ENCODE data around the gene TRAF3IP1. TPM values are rescaled to one million over a fixed set of nuclear protein-coding genes. Genes with fewer than 3 reads are reported as not detected.

The TRAF3IP1 gene
- total and polyA plus RNA-seq, 2 donors (not counting 1 experiment from before 2014, with no cell fraction given), result 1.4 to 15.5 TPM

GRCh38 chr2:238449241-238449640 is 128.9 kb downstream of the TRAF3IP1 start:
- Histone ChIP-seq H3K9me3 (ENCODE audit: control extremely low read depth in 1 of 3, control insufficient read depth in 2 of 3, insufficient read depth in 1 of 3, low read length in 2 of 3) (no peaks in the 10 kb centered on the region), H3K27me3 (replicated peaks in 1 of 4; ENCODE audit: control extremely low read depth in 1 of 4, control insufficient read depth in 3 of 4, insufficient read depth in 4 of 4, low read length in 3 of 4) (no peaks in the 10 kb centered on the region), H3K4me1 (ENCODE audit: control insufficient read depth in 2 of 2, insufficient read depth in 2 of 2, low read length in 2 of 2) (no peaks in the 10 kb centered on the region), H3K4me2 (replicated peaks; ENCODE audit: low read depth, low read length, poor library complexity, severe bottlenecking) (no peak overlapping the region), H3K4me3 (ENCODE audit: control extremely low read depth in 1 of 5, extremely low read depth in 1 of 5, insufficient read depth in 1 of 5, low read depth in 2 of 5, low read length in 4 of 5) (no peak overlapping the region), H2AFZ (ENCODE audit: insufficient read depth, low read depth, low read length, poor library complexity, severe bottlenecking) (no peak overlapping the region), H3K36me3 (replicated peaks in 1 of 2; ENCODE audit: control extremely low read depth in 1 of 2, control insufficient read depth in 1 of 2, extremely low read depth in 1 of 2, insufficient read depth in 2 of 2, low read length in 1 of 2) (peaks cover 4 to 84% of the 10 kb centered on the region in 2 experiments), H3K9ac (ENCODE audit: low read length) (no peak overlapping the region), H4K20me1 (ENCODE audit: control insufficient read depth, insufficient read depth, low read length, poor library complexity, severe bottlenecking) (peaks cover 50% of the 10 kb centered on the region), H3K79me2 (ENCODE audit: control insufficient read depth, insufficient read depth, low read length) (peaks cover 47% of the 10 kb centered on the region), H3K27ac (ENCODE audit: low read length in 2 of 2) (no peak overlapping the region)
- no peak overlapping the region for H3K4me3 Mint-ChIP-seq
- TF ChIP-seq EZH2 (IDR thresholded peaks at IDR 0.05; ENCODE audit: borderline replicate concordance, insufficient read depth, low read depth, low read length, poor library complexity, severe bottlenecking) (no peak), CTCF (IDR thresholded peaks at IDR 0.05) (no peak)
- WGBS (ENCODE audit: insufficient coverage), result 93% methylated on average over 5 of the region's 8 CpGs
- CTCF ChIA-PET, result interaction anchor here (1.7 kb wide), 1 partner anchor 12 kb away, joined by 5 read pairs; no protein-coding TSS in a partner anchor
- H3K27ac Mint-ChIP-seq, result no peak overlapping the region
- intact Hi-C loops (cut with micrococcal nuclease), result no loop called here
- no peaks in the 10 kb centered on the region for H3K4me1 Mint-ChIP-seq
- no peak for DNase-seq
- no peaks in the 10 kb centered on the region for H3K27me3 Mint-ChIP-seq
- peaks cover under 1% of the 10 kb centered on the region for H3K9me3 Mint-ChIP-seq (ENCODE audit: insufficient read depth)
- POLR2A ChIA-PET, result no interaction called here
- ATAC-seq (ENCODE audit: low read depth), result no peak

- ChIA-PET POLR2A (no interaction called here), CTCF (no interaction called here)
- H3K4me3 ChIP-seq (ENCODE audit: control extremely low read depth in 1 of 5, extremely low read depth in 1 of 5, insufficient read depth in 1 of 5, low read depth in 2 of 5, low read length in 4 of 5), result no peak overlapping the region
- Mint-ChIP-seq H3K4me3 (no peak overlapping the region), H3K27ac (no peak overlapping the region), H3K9me3 (ENCODE audit: insufficient read depth) (peaks cover 2% of the 10 kb centered on the region), H3K4me1 (no peaks in the 10 kb centered on the region), H3K27me3 (no peaks in the 10 kb centered on the region)
- H3K4me1 ChIP-seq (ENCODE audit: control insufficient read depth in 2 of 2, insufficient read depth in 2 of 2, low read length in 2 of 2), result no peaks in the 10 kb centered on the region
- peaks cover 0 to 5% (median 0%) of the 10 kb centered on the region in 3 donors for H3K9me3 ChIP-seq (ENCODE audit: control extremely low read depth in 1 of 3, control insufficient read depth in 2 of 3, insufficient read depth in 1 of 3, low read length in 2 of 3)
- H3K4me2 ChIP-seq (replicated peaks; ENCODE audit: low read depth, low read length, poor library complexity, severe bottlenecking), result no peak overlapping the region
- DNase-seq (no peak), ATAC-seq (ENCODE audit: low read depth) (no peak)
- no peak for TF ChIP-seq CTCF (IDR thresholded peaks at IDR 0.05)
- no peak for TF ChIP-seq EZH2 (IDR thresholded peaks at IDR 0.05; ENCODE audit: borderline replicate concordance, insufficient read depth, low read depth, low read length, poor library complexity, severe bottlenecking)
- H3K36me3 ChIP-seq (replicated peaks in 1 of 2; ENCODE audit: control extremely low read depth in 1 of 2, control insufficient read depth in 1 of 2, extremely low read depth in 1 of 2, insufficient read depth in 2 of 2, low read length in 1 of 2), result peaks cover 3 to 77% of the 10 kb centered on the region in 2 experiments
- no peak overlapping the region for H3K27ac ChIP-seq (ENCODE audit: low read length in 2 of 2)
- H2AFZ ChIP-seq (ENCODE audit: insufficient read depth, low read depth, low read length, poor library complexity, severe bottlenecking), result no peak overlapping the region
- H3K27me3 ChIP-seq (replicated peaks in 1 of 4; ENCODE audit: control extremely low read depth in 1 of 4, control insufficient read depth in 3 of 4, insufficient read depth in 4 of 4, low read length in 3 of 4), result no peaks in the 10 kb centered on the region
- intact Hi-C loops (cut with micrococcal nuclease), result no loop called here
- no peak overlapping the region for H3K9ac ChIP-seq (ENCODE audit: low read length)
- peaks cover 43% of the 10 kb centered on the region for H4K20me1 ChIP-seq (ENCODE audit: control insufficient read depth, insufficient read depth, low read length, poor library complexity, severe bottlenecking)
- H3K79me2 ChIP-seq (ENCODE audit: control insufficient read depth, insufficient read depth, low read length), result peaks cover 40% of the 10 kb centered on the region
- WGBS (ENCODE audit: insufficient coverage), result 100% methylated on average over 4 of the region's 9 CpGs
These were observed 129.6 kb downstream of the TRAF3IP1 start for GRCh38 chr2:238449909-238450417.

Data from B cell (primary cell).